Measurements from ENCODE around the gene ICAM2. TPM values are rescaled to one million over a fixed set of nuclear protein-coding genes. Genes with fewer than 3 reads are reported as not detected.

ICAM2 gene
- total RNA-seq = 3.5 TPM

DNA sequence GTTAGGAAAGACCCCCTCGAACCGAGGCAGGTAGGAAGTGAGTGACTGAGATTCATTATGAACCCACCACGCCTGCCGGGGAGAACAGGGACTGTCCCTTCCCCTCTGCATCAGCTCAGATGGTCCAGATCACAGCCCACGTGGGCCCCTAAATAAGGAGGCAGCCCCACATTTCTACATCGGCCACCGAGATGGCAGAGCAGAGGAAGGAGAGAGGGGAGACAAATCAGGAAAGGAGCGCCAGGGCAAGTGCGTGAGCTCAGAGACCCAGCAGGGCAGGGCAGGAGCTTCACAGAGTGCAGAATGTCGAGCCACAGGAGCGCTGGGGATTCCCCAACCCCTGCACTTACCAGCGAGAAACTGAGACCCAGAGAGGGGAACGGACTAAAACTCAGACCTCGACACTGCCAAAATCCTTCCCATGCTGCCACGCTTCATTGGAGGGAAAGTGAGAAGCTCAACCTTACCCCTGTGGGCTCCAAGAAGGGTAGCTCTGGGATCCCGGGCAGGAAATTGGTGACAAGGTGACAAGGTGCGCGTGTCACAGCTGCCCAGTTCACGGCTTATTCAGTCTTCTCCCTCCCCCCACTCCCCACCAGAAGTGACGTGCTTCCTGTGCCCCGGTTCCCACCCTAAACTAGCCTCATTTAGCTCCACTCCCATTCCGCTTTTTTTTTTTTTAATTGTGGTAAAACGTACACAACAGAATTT is at the start of gene ICAM2:
TSS of gene ICAM2 (minus strand) at position 578 of the 711 bp plus-strand sequence. CDS start 13,942 bp downstream, outside the sequence.
- peak; percentile 81 for ATAC-seq

DNA sequence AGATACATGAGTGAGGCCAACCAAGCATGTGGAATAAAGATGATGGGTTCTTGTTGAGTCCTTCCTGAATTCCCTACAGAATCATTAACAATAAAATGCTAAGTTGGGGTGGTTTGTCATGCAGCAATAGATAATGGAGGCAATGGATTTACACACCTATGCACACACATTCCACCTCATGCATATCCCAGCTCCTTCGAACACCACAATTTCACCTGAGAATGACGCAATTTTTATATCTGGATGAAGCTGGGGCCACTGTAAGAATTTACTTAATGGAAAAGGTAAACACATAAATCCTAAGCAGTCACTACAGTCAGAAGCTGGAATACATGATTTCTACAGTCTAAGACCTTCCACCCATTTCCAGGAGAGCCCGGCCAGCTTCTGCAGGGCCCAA is 49.8 kb upstream of the ICAM2 start:
- ATAC-seq = no peak

DNA sequence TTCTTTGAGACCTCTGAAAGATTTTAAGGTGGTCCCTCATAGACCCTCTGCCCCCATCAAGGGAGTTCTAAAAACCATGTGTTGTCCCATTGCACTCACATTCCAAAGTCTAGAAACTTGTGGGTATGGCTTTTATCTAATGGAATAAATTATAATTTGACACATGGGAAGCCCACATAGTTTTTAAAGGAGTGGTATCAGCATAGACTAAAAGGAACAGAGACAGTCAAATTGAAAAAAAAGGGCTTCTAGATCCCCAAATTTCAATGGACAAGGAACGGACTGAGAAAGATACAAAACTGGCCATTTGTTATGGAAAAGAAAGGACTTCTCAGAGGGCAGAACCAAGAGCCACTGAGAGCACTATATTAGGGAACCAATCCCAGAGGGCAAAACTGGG is 48.7 kb upstream of the ICAM2 start:
- ATAC-seq = no peak

DNA sequence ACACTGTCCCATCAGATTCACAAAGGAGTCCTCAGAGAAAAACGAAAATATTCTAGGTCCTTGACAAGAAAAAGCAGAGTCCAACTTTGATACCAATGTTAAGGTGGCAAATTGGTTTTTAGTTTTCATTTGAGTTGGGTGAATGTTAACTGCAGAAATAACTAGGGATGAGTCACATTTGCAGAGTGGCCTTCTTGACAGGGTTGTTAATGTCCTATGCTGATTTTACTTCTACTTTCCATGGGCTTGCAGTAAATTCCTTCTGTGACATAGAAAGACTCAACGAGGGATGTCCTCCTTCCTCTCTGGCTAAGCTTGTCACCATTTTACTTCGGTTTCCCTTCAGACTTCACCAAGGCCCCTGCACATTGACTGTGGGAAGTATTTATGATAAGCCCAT is 47.2 kb upstream of the ICAM2 start:
- no peak for ATAC-seq

DNA sequence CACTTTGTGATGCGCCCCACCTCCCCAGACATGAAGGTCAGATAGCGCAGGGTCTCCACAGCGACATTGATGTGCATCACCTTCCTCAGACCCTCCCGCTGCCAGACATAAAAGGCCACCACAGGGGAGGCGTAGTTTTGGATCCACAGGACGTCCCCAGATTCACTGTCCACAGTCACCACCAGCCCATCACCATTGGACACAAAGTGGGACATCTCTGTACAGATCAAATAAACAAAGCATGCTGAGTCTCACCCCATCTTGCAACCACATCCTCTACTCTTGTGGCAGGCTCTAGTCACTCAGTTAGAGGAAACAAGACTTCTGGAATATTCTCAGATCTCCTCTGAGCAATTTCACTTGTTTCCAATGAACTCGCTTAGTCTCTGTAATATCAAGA is 46.3 kb upstream of the ICAM2 start:
- ATAC-seq = no peak

DNA sequence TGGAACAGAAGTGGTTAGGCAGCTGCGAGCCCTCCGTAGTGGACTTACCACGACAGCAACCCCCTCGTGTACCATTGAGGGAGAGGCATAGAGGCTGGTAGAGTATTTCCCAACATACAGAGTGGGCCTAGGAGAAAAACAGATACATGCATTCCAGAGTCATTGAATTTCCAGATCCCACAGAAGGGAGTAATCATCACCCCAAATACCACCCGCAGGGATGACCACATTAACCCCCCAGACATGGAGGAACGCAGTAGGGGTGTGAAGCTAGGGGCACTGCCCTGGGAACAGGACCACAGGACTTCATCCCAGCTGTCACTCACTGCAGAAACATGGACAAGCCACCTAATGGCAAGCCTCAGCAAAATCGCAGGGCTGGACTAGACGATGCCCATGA is 44.7 kb upstream of the ICAM2 start:
- no peak for ATAC-seq

DNA sequence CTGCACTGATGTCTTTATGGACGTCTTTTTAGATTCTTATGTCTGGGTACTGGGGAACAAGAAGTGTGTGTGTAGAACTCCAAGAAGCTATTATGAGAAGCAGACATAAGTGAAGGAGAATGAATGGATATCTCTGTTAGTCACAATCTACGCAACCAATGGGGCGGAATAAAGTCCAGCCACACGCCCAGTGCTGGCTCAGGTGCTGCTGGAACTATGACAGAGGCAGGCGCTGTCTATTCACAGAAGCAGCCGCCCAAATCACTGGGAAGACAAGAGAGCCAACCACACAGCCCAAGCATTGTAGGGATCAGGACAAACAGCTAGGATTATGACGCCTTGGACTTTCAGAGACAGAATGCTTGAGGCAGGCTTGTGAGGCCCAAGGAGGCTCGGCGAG is 43.9 kb upstream of the ICAM2 start:
- peak; percentile 88 for ATAC-seq

DNA sequence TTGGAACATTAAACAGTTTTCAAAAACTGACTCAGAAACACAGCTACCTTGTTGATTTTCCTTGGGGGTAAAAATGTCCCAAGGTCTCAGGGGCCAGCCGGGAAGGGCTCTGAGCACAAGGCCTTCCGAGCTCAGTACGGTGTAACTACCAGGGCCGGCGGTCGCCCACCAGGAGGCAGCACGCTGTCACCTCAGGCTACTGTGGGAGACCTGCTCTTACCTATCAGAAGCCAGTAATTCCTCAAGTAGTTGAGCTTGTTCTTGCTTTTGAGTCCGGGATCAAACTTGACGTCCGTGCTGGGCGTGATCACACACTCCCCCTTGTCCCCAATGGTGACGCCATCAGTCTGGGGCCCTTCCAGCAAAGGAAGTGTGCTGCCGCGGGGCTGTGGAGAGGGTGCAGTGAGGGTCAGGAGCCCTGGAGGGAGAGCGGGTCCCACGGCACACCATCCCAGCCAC is 43.4 kb upstream of the ICAM2 start:
- peak; percentile 62 for ATAC-seq

DNA sequence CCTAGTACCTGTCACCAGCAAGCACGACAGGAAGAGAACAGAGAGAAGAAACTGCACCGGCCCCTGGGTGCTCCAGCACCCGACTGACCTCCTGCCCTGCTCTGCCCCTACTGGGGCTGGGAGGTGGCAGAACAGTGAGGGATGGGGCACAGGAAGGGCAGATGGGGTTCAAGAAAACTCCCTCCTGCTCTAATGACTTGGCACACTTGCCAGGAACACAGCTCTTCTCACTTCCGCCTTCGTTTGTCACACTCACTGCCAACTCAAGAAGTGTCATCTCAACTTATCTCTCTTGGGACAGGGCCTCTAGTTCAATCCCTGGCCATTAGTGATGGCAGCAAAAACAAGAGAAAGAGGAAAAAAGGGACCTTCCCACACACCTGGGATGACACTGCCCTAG is 42.7 kb upstream of the ICAM2 start:
- no peak for ATAC-seq

DNA sequence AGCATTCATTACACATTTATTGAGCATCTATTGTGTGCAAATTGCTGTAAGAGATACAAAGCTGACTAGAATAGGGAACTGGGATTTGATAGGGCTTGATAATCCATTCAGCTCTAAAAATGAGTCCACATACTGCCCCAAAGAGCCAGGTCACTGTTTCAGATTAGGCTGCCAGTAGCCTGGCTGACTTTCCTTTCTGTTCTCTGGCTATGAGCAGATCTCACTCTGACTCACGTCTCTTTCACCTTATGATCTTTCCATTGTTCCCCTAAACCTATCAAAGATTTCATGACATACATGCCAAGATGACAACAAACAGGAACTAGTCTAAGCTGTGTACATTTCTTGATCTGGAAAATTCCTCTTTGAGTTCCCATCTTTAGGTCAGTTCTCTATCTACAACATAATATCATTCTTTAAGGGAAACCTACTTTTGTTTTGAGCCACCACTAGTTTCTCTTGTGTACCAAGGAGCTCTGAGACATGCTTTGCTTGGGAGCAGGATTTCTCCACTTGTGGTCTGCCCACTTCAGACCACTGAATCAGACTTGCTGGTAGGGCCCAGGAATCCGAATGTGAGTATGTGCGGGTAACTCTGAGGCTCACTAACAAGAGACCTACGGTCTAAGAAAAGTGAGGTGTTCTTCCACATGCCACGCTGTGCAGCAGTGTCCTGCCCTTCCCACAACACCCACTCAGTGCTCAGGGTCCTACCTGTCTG is 40.9 kb upstream of the ICAM2 start:
- ATAC-seq = peak; percentile 50

DNA sequence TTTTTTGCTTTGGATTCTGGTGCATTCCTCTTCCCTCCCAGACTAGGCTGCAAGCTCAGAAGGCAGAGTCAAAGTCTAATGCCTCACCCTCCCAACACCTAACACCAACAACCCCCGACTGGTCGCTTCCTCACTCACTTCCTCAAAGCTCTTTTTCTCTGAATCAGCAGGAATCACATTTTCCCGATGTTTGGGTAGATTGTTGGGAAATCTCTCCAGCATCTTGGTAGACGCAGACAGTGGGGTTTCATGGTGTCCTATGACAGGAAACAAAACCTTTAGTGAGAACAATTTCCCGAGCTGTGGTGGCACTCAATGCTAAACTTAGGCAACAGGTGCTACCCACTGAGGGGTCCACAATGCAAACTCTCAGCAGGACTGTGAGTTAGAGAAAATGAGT is 39.9 kb upstream of the ICAM2 start:
- ATAC-seq = no peak

DNA sequence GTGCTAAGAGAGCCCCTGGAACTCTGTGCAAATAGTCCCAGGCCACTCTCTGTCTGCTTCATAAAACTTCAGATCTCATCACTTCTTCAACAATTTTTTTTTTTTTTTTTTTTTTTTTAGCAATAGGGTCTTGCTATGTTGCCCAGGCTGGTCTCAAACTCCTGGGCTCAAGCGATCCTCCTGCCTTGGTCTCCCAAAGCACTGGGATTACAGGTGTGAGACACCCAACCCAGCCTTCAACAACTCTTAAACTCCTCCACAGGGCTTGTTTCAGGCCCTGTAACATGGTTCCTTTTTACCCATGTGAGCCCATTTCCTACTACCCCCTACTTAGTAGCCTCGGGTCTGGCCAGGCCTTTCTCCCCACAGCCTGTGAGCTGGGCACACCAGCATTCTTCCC is 39.3 kb upstream of the ICAM2 start:
- ATAC-seq = no peak

DNA sequence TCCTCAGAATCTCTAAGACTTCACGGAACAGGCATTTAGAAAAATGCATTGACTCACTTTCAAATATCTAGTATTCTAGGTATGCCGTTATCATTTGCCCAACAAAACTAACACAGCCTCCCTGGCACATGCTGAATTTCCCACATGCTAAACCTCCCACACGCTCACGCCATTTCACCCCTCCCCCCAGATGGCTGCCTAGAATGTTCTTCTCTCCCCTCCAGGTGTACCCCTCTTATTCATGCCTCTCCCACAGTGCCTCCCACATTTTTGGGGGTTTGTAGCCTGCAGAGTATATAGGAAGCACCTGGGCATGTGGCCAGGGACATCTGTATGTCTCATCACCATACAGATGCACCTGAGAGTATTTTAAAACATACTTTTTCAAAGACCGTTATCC is 38.2 kb upstream of the ICAM2 start:
- no peak for ATAC-seq

DNA sequence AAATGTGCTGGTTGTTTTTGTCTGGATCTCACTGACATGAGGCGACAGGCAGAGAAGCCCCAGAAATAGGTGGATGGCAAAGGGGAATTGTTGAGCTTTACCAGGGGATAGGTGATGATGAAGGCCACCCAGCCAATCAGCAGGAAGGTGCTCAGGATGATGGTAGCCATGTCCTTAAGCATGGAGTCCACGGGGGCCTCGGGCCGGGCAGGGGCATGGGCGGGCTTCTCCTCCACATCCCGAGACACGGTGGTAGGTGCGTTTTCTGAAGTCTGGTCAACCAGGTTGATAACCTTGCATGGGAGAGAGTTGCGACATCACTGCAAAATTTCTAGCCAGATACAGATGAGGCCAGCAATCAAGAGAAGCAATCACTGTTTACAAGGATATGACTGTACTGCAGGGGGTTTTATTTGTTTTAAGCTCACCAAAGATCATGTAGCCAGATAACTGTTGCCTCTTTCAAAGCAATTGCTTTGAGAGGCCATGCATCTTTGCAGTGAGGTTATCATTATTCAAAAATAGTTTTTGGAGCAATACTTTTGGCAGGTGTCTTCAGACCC is 37.3 kb upstream of the ICAM2 start:
- no peak for ATAC-seq

DNA sequence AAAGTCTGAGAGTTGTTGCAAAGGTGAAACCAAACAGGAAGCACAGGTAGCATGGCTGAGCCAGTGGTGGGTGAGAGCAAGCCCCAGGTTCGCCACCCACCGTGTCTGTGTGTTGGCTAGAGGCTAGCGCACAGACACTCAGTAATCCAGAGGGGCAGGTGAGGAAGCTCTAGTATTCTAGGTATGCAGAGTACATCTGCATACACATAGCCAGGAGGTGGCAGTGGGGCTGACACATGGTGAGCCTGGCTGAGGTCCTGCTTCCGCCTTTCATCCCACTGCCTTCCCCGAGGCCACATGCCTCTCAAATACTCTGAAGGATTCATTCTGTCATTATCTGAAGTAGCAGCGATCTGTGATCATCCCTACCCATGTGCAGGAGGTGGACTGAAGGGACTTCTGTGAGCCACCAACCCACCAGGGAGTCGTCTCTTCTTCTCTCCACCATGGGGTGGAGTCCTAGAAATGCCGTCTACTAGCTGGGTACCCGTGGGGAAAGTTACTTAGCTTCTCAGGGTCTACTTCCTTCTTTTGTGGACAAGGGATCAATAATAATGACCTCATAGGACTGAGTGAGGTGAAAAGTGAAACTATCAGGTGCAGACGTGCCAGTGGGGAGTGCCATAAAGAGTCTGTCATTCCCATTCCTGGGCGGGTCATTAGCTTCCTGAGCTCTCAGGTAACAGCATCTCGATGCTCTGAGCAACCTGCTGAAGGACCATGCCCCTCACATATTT is 36.0 kb upstream of the ICAM2 start:
- ATAC-seq = no peak

DNA sequence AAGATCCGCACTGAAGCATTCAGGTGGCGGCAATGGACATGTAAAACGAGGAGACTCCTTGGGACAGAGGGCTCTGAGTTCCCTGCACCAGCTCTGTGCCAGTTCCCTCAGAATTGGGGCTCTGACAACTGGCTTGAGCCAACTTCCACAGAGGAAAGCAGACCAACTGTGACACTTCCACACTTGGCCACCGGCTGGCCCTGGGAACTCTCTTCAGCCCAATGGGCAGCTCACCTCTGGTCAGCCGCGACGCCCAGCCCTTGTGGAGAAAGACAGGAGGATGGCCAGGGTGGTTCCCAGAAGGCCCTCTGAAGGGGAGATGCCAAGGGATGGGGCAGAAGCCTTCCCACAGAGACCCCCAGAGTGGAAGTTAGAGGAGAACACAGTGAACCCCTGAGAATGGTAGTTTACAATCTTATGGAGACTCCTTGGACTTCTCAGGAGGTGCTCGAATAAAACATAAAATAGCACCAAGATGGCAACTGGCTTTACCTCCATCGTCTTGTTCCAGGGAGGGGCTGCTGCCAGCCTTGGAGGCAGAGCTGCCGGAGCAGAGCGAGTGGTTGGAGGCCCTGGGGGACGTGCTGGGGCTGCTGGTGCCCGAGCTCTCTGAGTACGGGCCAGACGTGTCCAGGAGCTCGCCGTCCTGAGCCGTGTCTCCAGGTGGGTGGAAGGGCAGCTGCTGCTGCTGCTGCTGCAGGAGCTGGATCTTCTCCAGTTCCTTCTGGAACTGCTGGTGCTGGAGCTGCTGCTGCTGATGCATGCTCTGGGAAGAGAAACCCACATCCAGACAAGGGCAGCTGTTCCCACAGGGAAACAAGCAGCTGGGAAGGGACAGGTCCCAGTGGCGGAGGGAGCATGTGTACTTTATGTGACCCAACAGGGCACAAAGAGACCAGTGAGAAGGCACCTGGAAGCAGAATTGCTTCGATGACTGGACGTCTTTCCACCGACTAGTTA is 35.0 kb upstream of the ICAM2 start:
- no peak for ATAC-seq

DNA sequence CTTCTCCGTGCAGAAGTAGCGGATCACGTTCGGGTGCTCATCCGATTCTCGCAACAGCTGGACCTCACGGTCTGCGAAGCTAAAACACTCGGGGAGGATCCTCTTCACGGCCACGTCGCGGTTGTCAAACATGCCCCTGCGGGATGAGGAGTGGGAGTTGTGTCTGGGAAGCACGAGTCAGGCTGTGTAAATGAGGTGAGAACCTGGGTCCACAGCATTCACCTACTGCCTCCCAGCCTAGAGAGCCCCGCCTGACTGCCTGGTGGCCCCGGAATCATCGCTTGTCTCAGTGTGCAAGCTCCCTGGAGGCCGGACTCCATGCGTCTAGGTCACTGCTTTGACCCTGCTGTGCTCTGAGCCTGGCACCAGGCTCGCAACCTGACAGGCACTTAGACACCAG is 33.9 kb upstream of the ICAM2 start:
- ATAC-seq = no peak

DNA sequence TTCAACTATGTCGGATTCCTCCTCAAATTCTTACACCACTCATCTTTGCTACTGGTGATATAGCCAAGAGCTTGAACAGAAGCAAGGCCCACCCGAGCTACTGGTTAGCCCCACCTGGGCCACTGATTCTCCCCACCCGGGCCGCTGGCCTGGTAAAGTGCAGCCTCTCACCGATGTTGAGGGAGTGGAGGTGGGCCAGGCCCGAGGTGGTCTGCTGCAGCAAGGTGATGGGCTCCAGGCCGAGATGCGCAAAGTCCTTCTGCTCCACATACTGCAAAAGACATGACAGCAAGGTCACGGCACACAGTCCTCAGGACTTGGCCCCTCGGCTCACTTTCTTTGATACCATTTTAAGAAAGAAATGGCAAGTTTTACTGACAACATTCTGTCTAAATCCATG is 32.7 kb upstream of the ICAM2 start:
- ATAC-seq = no peak

DNA sequence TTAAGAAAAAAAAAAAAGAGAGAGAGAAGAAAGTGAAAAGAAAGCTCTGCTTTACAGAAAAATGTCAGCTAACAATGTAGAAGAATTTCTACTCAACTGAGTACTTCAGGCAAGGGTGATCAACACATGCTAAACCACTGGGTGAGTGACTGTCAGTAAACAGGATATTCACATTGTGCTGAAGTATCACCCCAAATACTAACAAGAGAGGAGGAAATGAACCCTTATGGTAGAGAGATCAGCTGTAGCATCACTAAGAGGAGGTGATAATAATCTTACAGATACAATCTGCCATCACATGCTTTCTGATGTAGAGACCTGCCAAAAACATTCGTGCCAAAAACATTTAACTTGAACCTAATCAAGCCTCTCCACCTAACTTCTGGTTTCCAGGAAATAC is 30.7 kb upstream of the ICAM2 start:
- ATAC-seq = no peak

DNA sequence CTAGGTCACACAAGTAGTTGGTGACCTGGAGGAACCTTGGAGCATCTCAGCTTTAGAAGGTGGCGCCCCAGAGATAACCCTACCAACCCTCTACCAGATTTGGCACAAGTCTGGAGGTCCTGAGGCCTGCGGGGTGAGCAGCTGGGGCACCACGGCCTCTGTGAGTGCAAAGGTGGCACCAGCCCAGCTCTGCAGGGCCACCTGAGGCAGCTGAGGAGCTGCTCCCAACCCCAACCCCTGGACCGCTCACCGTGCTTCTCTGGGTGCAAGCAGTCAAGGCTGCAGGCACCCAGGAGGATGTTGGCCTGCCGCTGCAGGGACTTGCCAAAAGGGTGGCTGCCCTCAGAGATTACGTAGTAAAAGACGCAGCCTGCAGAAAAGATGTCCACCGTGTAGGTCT is 28.4 kb upstream of the ICAM2 start:
- no peak for ATAC-seq

DNA sequence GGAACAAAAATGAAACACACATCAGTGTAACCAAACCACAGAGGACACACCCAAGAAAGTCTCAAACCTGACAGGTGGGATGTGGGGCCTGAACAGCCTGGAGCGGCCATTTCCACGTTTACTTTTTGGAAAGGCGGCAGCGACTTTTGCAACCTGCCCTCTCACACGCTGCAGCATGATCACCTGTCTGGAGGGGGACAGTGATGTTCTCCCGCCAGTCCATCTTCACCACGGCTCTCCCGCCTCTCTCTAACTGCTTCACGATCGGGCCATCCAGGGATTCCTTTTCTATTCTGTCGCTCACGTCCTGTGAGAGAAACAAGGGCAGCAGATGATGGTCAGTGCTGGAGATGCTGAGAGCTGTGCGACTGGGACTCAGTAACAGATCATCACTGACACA is 24.7 kb upstream of the ICAM2 start:
- ATAC-seq = no peak
